ENCODE results near the gene CLASRP.

The CLASRP gene

DNA sequence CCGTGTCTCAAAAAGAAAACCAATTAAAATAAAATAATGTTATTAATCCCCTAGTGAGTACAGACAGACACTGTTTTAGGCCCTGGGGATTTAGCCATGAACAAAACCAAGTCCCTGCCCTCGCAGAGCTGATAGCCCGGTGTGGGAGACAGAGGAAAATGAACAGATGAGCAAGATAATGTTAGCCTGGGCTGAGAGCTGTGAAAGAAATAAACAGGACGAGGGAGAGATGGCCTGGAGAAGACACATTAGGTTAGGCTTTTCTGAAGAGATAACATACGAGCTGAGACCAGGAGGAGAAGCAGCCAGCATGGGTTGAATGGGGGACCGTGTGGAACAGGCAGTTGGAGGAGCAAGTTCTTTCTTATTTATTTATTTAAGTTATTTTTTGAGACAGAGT lies 28.5 kb upstream of the CLASRP start:
- TF ChIP-seq GATA3 (IDR thresholded peaks at IDR 0.05; ENCODE audit: low read depth, low read length) = no peak
- TF ChIP-seq GATA2 (IDR thresholded peaks at IDR 0.05; ENCODE audit: low read depth, low read length) = 0 out of 2 replicates have a peak, but pooled peaks have one; percentile 17

GRCh38 chr19:45011959-45012358 lies 26.9 kb upstream of the CLASRP start:
- TF ChIP-seq GATA2 (IDR thresholded peaks at IDR 0.05; ENCODE audit: low read depth, low read length) = no peak
- TF ChIP-seq GATA3 (IDR thresholded peaks at IDR 0.05; ENCODE audit: low read depth, low read length) = no peak

DNA sequence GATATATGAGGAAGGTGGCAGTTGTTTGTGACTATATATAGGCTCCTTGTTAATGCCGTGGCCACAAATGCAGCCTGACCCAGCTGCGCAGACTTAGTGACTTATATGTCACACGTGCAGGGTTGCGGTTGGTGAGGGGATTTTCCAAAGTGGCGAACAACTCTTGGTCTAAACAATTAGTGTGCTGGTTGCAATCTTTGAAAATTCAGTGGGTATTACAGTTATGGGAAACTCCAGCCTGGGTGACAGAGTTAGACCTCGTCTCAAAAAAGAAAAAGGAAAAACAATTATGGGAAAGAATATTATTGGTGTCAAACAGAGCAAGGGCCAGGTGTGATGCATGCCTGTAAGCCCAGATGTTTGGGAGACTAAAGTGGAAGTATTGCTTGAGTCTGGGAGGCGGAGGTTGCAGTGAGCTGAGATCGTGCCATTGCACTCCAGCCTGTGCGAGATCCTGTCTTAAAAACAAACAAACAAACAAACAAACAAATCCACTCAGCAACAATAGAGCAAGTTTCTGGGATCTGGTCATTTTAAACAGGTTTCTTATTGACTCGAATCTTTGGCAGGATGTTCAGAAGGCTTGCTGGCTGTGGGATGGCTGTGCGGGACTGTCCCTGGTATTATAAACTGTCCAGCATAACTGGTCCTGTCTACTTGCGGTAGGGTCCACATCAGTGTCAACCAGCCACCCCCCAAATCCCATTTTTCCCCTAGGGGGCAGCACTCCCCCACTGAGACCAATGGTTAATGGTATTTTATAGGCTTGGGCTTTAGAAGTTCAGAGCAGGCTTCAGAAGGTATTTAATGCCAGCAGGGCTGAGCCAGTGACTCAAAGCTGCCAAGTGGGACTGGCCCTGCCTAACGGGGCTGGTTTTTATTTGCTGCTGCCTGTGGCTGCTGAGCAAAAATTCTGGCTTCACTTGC lies 22.2 kb upstream of the CLASRP start:
- TF ChIP-seq GATA2 (IDR thresholded peaks at IDR 0.05; ENCODE audit: low read depth, low read length) (no peak), GATA3 (IDR thresholded peaks at IDR 0.05; ENCODE audit: low read depth, low read length) (no peak)

GRCh38 chr19:45019187-45019586 lies 19.7 kb upstream of the CLASRP start:
- TF ChIP-seq GATA3 (IDR thresholded peaks at IDR 0.05; ENCODE audit: low read depth, low read length) = no peak

DNA sequence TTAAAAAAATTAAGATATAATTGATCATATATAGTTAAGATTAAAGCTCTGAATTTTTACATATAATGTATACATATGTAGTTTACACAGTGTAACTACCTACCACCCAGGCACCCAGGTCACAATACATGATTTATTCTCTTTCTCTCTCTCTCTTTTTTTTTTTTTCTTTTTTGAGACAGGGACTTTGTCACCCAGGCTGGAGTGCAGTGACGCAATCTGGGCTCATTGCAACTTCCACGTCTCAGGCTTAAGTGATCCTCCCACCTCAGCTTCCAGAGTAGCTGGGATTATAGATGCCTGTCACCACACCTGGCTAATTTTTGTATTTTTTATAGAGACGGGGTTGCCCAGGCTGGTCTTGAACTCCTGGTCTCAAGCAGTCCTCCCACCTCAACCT lies 18.8 kb upstream of the CLASRP start:
- TF ChIP-seq GATA2 (IDR thresholded peaks at IDR 0.05; ENCODE audit: low read depth, low read length) = no peak
- TF ChIP-seq GATA3 (IDR thresholded peaks at IDR 0.05; ENCODE audit: low read depth, low read length) = no peak

GRCh38 chr19:45021971-45022370 lies 16.9 kb upstream of the CLASRP start:
- TF ChIP-seq GATA3 (IDR thresholded peaks at IDR 0.05; ENCODE audit: low read depth, low read length) = no peak
- TF ChIP-seq GATA2 (IDR thresholded peaks at IDR 0.05; ENCODE audit: low read depth, low read length) = no peak

DNA sequence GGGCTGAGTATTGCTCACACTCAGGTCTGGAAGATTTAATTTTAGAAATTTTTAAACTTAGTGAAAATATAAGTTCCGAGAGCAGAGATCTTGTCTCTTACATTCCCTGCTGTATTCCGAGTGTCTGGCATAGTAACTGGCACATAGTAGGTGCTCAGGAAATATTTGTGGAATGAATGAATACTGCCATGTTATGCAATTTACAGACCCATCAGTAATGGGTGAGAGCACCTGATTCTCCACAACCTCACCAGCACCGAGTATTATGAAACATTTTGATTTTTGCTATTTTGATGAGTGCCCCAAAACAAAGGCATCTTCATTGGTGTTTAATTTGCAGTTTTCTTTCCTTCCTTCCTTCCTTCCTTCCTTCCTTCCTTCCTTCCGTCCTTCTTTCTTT lies 15.8 kb upstream of the CLASRP start:
- TF ChIP-seq GATA2 (IDR thresholded peaks at IDR 0.05; ENCODE audit: low read depth, low read length) = no peak
- TF ChIP-seq GATA3 (IDR thresholded peaks at IDR 0.05; ENCODE audit: low read depth, low read length) = no peak

GRCh38 chr19:45025264-45025663 lies 13.6 kb upstream of the CLASRP start:
- TF ChIP-seq GATA2 (IDR thresholded peaks at IDR 0.05; ENCODE audit: low read depth, low read length) (no peak), GATA3 (IDR thresholded peaks at IDR 0.05; ENCODE audit: low read depth, low read length) (no peak)

DNA sequence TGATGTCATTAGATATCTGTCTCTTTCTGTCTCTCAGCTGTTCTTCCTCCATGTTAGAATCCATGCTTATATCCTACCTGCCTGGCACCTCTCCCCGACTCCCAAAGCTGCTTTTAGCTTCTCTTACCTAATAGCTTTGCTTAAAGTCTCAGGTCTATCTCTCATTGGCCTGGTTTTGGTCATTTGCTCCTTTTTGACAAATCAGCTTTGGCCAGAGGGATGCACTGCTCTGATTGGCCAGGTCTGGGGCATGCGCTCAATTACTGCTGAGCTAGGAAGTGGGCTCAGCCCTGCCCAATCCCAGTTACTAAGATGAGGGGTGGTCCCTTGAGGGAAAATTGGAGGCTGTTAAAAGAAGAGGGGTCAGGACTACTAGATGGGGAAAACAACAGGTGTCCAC lies 11.5 kb upstream of the CLASRP start:
- TF ChIP-seq GATA3 (IDR thresholded peaks at IDR 0.05; ENCODE audit: low read depth, low read length) (no peak), GATA2 (IDR thresholded peaks at IDR 0.05; ENCODE audit: low read depth, low read length) (no peak)

DNA sequence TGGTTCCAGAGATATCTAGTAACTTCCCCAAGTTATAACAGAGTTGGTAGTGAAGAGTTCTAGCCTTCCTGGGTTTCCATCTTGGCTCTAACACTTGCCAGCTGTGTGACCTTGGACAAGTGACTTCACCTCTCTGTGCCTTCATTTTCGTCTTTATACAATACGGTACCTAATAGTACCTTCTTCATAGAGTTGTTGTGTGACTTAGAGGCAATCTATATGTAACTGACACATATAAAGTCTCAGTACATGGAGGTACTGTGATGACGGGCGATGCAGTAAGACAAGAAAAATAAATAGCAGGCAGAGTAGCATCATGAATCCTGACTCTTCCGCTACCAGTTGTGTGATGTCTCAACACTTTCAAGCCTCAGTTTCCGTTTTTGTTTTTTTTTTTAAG lies 8.0 kb upstream of the CLASRP start:
- no peak for TF ChIP-seq GATA2 (IDR thresholded peaks at IDR 0.05; ENCODE audit: low read depth, low read length)
- TF ChIP-seq GATA3 (IDR thresholded peaks at IDR 0.05; ENCODE audit: low read depth, low read length) = no peak

DNA sequence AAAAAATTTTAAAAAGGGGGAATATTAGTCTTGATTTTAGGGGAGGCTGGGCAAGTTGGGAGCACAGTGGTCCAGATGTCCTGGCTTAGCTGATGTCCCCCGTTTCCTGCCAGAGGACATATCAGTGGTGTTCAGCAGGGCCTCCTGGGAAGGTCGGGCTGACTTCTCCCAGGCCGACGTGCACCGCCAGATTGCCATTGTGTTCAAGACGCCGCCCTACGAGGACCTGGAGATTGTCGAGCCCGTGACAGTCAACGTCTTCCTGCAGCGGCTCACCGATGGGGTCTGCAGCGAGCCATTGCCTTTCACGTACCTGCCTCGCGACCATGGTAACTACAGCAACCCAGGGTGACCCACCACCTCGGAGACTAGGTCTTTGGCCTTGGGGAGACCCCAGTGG lies 6.4 kb upstream of the CLASRP start:
- TF ChIP-seq GATA3 (IDR thresholded peaks at IDR 0.05; ENCODE audit: low read depth, low read length) = no peak

DNA sequence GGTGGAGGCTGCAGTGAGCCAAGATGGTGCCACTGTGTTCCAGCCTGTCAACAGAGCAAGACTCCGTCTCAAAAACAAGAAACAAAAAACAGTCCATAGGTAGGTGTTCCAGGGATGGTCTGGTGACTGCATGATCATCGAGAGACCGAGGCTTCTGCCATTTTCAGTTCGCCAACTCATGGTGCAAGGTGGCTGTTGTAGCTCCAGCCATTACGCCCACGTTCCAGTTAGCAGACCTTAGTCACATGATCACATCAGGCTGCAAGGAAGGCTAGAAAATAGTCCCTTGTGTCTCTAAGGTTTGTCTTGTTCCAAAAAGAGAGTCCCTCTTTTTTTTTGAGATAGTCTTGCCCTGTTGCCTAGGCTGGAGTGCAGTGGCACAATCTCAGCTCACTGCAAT lies 3.1 kb upstream of the CLASRP start:
- no peak for TF ChIP-seq GATA2 (IDR thresholded peaks at IDR 0.05; ENCODE audit: low read depth, low read length)
- no peak for TF ChIP-seq GATA3 (IDR thresholded peaks at IDR 0.05; ENCODE audit: low read depth, low read length)

DNA sequence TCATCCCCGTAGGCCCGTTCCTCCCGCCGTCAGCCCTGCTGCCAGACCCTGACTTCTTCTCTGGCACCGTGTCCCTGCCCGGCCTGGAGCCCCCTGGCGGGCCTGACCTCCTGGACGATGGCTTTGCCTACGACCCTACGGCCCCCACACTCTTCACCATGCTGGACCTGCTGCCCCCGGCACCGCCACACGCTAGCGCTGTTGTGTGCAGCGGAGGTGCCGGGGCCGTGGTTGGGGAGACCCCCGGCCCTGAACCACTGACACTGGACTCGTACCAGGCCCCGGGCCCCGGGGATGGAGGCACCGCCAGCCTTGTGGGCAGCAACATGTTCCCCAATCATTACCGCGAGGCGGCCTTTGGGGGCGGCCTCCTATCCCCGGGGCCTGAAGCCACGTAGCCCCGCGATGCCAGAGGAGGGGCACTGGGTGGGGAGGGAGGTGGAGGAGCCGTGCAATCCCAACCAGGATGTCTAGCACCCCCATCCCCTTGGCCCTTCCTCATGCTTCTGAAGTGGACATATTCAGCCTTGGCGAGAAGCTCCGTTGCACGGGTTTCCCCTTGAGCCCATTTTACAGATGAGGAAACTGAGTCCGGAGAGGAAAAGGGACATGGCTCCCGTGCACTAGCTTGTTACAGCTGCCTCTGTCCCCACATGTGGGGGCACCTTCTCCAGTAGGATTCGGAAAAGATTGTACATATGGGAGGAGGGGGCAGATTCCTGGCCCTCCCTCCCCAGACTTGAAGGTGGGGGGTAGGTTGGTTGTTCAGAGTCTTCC lies 1.3 kb upstream of the CLASRP start:
- TF ChIP-seq GATA2 (IDR thresholded peaks at IDR 0.05; ENCODE audit: low read depth, low read length) (no peak), GATA3 (IDR thresholded peaks at IDR 0.05; ENCODE audit: low read depth, low read length) (no peak)

- TF ChIP-seq GATA3 (IDR thresholded peaks at IDR 0.05; ENCODE audit: low read depth, low read length) (no peak), GATA2 (IDR thresholded peaks at IDR 0.05; ENCODE audit: low read depth, low read length) (no peak)
Observed at GRCh38 chr19:45040059-45040771, 1.4 kb downstream of the CLASRP start.

Data from SH-SY5Y (cell line).